Measurements from ENCODE around the gene IREB2. TPM values are rescaled to one million over a fixed set of nuclear protein-coding genes. Genes with fewer than 3 reads are reported as not detected.

IREB2 gene
- total and polyA plus RNA-seq, 2 donors (not counting 1 experiment from before 2014, with no cell fraction given), result 14.7 to 92.1 TPM

- POLR2A ChIA-PET, result no interaction called here
- no peaks in the 10 kb centered on the region for H3K9me3 Mint-ChIP-seq (ENCODE audit: insufficient read depth)
- no peak overlapping the region for H3K9ac ChIP-seq (ENCODE audit: low read length)
- peaks cover 31 to 54% of the 10 kb centered on the region in 2 donors for H3K4me1 ChIP-seq (ENCODE audit: control insufficient read depth in 2 of 2, insufficient read depth in 2 of 2, low read length in 2 of 2)
- no peaks in the 10 kb centered on the region for H3K27me3 Mint-ChIP-seq
- no peak overlapping the region for H3K27ac ChIP-seq (ENCODE audit: low read length in 2 of 2)
- peaks cover 69% of the 10 kb centered on the region for H3K4me1 Mint-ChIP-seq
- DNase-seq (no peak), ATAC-seq (ENCODE audit: low read depth) (no peak)
- intact Hi-C loops (cut with micrococcal nuclease), result no loop called here
- TF ChIP-seq, protein P1, sequence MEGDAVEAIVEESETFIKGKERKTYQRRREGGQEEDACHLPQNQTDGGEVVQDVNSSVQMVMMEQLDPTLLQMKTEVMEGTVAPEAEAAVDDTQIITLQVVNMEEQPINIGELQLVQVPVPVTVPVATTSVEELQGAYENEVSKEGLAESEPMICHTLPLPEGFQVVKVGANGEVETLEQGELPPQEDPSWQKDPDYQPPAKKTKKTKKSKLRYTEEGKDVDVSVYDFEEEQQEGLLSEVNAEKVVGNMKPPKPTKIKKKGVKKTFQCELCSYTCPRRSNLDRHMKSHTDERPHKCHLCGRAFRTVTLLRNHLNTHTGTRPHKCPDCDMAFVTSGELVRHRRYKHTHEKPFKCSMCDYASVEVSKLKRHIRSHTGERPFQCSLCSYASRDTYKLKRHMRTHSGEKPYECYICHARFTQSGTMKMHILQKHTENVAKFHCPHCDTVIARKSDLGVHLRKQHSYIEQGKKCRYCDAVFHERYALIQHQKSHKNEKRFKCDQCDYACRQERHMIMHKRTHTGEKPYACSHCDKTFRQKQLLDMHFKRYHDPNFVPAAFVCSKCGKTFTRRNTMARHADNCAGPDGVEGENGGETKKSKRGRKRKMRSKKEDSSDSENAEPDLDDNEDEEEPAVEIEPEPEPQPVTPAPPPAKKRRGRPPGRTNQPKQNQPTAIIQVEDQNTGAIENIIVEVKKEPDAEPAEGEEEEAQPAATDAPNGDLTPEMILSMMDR (IDR thresholded peaks at IDR 0.05), result no peak
- no peak for TF ChIP-seq EZH2 (IDR thresholded peaks at IDR 0.05; ENCODE audit: borderline replicate concordance, insufficient read depth, low read depth, low read length, poor library complexity, severe bottlenecking)
- no peak overlapping the region for H2AFZ ChIP-seq (ENCODE audit: insufficient read depth, low read depth, low read length, poor library complexity, severe bottlenecking)
- H3K27me3 ChIP-seq (replicated peaks in 1 of 4; ENCODE audit: control extremely low read depth in 1 of 4, control insufficient read depth in 3 of 4, insufficient read depth in 4 of 4, low read length in 3 of 4), result no peaks in the 10 kb centered on the region
- H4K20me1 ChIP-seq (ENCODE audit: control insufficient read depth, insufficient read depth, low read length, poor library complexity, severe bottlenecking), result peaks cover 86% of the 10 kb centered on the region
- no peak overlapping the region for H3K4me2 ChIP-seq (replicated peaks; ENCODE audit: low read depth, low read length, poor library complexity, severe bottlenecking)
- H3K79me2 ChIP-seq (ENCODE audit: control insufficient read depth, insufficient read depth, low read length), result peaks cover 95% of the 10 kb centered on the region
- H3K4me3 Mint-ChIP-seq, result no peak overlapping the region
- 100% methylated on average over 5 of the region's 7 CpGs for WGBS (ENCODE audit: insufficient coverage)
- no peak overlapping the region for H3K27ac Mint-ChIP-seq
- peaks cover 0 to 3% of the 10 kb centered on the region in 2 experiments for H3K36me3 ChIP-seq (replicated peaks in 1 of 2; ENCODE audit: control extremely low read depth in 1 of 2, control insufficient read depth in 1 of 2, extremely low read depth in 1 of 2, insufficient read depth in 2 of 2, low read length in 1 of 2)
- no peaks in the 10 kb centered on the region for H3K9me3 ChIP-seq (ENCODE audit: control extremely low read depth in 1 of 3, control insufficient read depth in 2 of 3, insufficient read depth in 1 of 3, low read length in 2 of 3)
- no peak overlapping the region for H3K4me3 ChIP-seq (ENCODE audit: control extremely low read depth in 1 of 5, extremely low read depth in 1 of 5, insufficient read depth in 1 of 5, low read depth in 2 of 5, low read length in 4 of 5)
- CTCF ChIA-PET, result no interaction called here
Measured at GRCh38 chr15:78456426-78456825, 18.4 kb downstream of the IREB2 start.

DNA sequence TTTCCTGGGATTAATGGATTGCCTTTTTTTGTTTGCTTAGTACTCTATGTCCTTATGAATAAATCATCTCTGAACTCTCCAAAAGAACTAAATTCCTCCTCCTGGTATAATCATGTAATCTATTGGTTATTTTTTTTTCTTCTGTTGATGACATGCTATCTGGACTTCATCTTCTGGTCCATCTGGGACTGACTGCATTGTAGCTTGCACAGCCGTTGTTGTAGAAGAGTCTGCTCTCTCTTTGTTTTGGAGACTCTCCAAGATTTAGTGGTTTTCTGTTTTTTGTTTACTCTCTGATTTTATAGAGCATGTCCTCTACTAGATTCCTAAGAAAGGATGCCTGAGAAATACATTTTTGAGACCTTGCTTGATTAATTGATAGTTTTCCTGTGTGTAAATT, 19.1 kb downstream of the IREB2 start:
- Histone ChIP-seq H3K9ac (ENCODE audit: low read length) (no peak overlapping the region), H2AFZ (ENCODE audit: insufficient read depth, low read depth, low read length, poor library complexity, severe bottlenecking) (no peak overlapping the region), H3K4me2 (replicated peaks; ENCODE audit: low read depth, low read length, poor library complexity, severe bottlenecking) (no peak overlapping the region), H3K79me2 (ENCODE audit: control insufficient read depth, insufficient read depth, low read length) (peaks cover 92% of the 10 kb centered on the region), H3K4me3 (ENCODE audit: control extremely low read depth in 1 of 5, extremely low read depth in 1 of 5, insufficient read depth in 1 of 5, low read depth in 2 of 5, low read length in 4 of 5) (no peak overlapping the region), H3K9me3 (ENCODE audit: control extremely low read depth in 1 of 3, control insufficient read depth in 2 of 3, insufficient read depth in 1 of 3, low read length in 2 of 3) (no peaks in the 10 kb centered on the region), H4K20me1 (ENCODE audit: control insufficient read depth, insufficient read depth, low read length, poor library complexity, severe bottlenecking) (peaks cover 86% of the 10 kb centered on the region), H3K27me3 (replicated peaks in 1 of 4; ENCODE audit: control extremely low read depth in 1 of 4, control insufficient read depth in 3 of 4, insufficient read depth in 4 of 4, low read length in 3 of 4) (no peaks in the 10 kb centered on the region), H3K4me1 (ENCODE audit: control insufficient read depth in 2 of 2, insufficient read depth in 2 of 2, low read length in 2 of 2) (peaks cover 32 to 56% of the 10 kb centered on the region in 2 donors), H3K27ac (ENCODE audit: low read length in 2 of 2) (peak overlapping the region in 1 of 2 donors; percentile 44), H3K36me3 (replicated peaks in 1 of 2; ENCODE audit: control extremely low read depth in 1 of 2, control insufficient read depth in 1 of 2, extremely low read depth in 1 of 2, insufficient read depth in 2 of 2, low read length in 1 of 2) (peaks cover 0 to 3% of the 10 kb centered on the region in 2 experiments)
- CTCF ChIA-PET, result no interaction called here
- Mint-ChIP-seq H3K9me3 (ENCODE audit: insufficient read depth) (no peaks in the 10 kb centered on the region), H3K4me3 (no peak overlapping the region), H3K27me3 (no peaks in the 10 kb centered on the region), H3K27ac (no peak overlapping the region), H3K4me1 (peaks cover 71% of the 10 kb centered on the region)
- POLR2A ChIA-PET, result no interaction called here
- intact Hi-C loops (cut with micrococcal nuclease), result no loop called here
- no peak for ATAC-seq (ENCODE audit: low read depth)
- no peak for TF ChIP-seq EZH2 (IDR thresholded peaks at IDR 0.05; ENCODE audit: borderline replicate concordance, insufficient read depth, low read depth, low read length, poor library complexity, severe bottlenecking)
- TF ChIP-seq, protein P1 (IDR thresholded peaks at IDR 0.05), result no peak
- DNase-seq, result no peak
- WGBS (ENCODE audit: insufficient coverage), result 60% methylated on average over 1 of the region's 1 CpG
